HCT116 (cell line): ENCODE measurements around the gene TIMM9. TPM values are rescaled to one million over a fixed set of nuclear protein-coding genes. Genes with fewer than 3 reads are reported as not detected.

ENCODE experiments used
- ATAC-seq: fragments of 200-7000 bp; cut with Tn5 transposase; 2 replicates; pipeline ENCODE4 v1.9.1; 2020; ENCODE audit warnings: mild to moderate bottlenecking, moderate library complexity
- BruUV-seq: library from RNA; stranded (reverse); fragments of 400-500 nt; replicated peaks from 2 replicates; lab custom pipeline; 2021; lab: Mats Ljungman, UMichigan
- CTCF ChIA-PET: fragments of 300-600 bp; sonication (Branson Sonifier 250); formaldehyde crosslinking; loops from one replicate; lab custom pipeline; 2021; ENCODE audit warnings: antibody characterized with exemption; lab: Charles Lee
- POLR2A ChIA-PET: fragments of 300-600, 350-600 bp; sonication (Branson Sonifier 250); formaldehyde crosslinking; loops from one replicate; lab custom pipeline; 2021; ENCODE audit warnings: antibody characterized with exemption; lab: Charles Lee
- RAD21 ChIA-PET, 2 experiments: fragments of 300-600 bp; sonication (Branson Sonifier 250); formaldehyde crosslinking; loops; one replicate each; lab custom pipeline; 2023; ENCODE audit warnings: low total read pairs in 2 of 2; ENCODE audit not compliant: uncharacterized antibody in 2 of 2, unreplicated experiment in 2 of 2, low non-redundant PET in 1 of 2; lab: Charles Lee
- DNase-seq: peaks from one replicate; pipeline ENCODE4 v3.0.0-alpha.2; 2010; ENCODE audit warnings: low read depth, low spot score
- H2AFZ ChIP-seq: fragments of 200-600 bp; shearing (Covaris generic), sonication (generic); 2 replicates; pipeline ENCODE4 v1.6.1; 2017; ENCODE audit warnings: low read depth, mixed run types, mixed read lengths, antibody characterized with exemption, low read length; ENCODE audit not compliant: poor library complexity, severe bottlenecking
- H3K27ac ChIP-seq: 2 replicates; pipeline ENCODE4 v1.5.1; 2012; ENCODE audit warnings: low read depth, low read length
- H3K27me3 ChIP-seq: fragments of 200-600 bp; sonication (generic); 2 replicates; pipeline ENCODE4 v1.6.1; 2016; ENCODE audit warnings: mixed run types, low read length, mixed read lengths; ENCODE audit not compliant: insufficient read depth
- H3K36me3 ChIP-seq, 2 experiments: fragments of 200-500 bp in 1 of 2; fragments of 200-600 bp in 1 of 2; sonication (Bioruptor generic) in 1 of 2; sonication (generic) in 1 of 2; 2 replicates each; pipeline versions ENCODE4 v1.5.1 to v1.6.1; 2014 to 2016; ENCODE audit warnings: low read length in 2 of 2, inconsistent platforms in 1 of 2, mixed read lengths in 1 of 2, mixed run types in 1 of 2; ENCODE audit not compliant: insufficient read depth in 2 of 2, control insufficient read depth in 1 of 2
- H3K4me1 ChIP-seq, 2 experiments: fragments of 200-600 bp in 1 of 2; sonication (generic) in 1 of 2; 2 replicates each; pipeline versions ENCODE4 v1.5.1 to v1.6.1; 2012 to 2017; ENCODE audit warnings: low read length in 2 of 2, inconsistent platforms in 1 of 2, mild to moderate bottlenecking in 1 of 2, mixed read lengths in 1 of 2, mixed run types in 1 of 2, moderate library complexity in 1 of 2; ENCODE audit not compliant: insufficient read depth in 2 of 2, control insufficient read depth in 1 of 2
- H3K4me2 ChIP-seq: fragments of 200-600 bp; sonication (generic); 2 replicates; pipeline ENCODE4 v1.6.1; 2017; ENCODE audit warnings: mixed run types, low read length, mixed read lengths
- H3K4me3 ChIP-seq, 2 experiments: fragments of 200-600 bp in 1 of 2; sonication (generic) in 1 of 2; replicated peaks in 1 of 2; 2 replicates each; pipeline ENCODE4 v1.5.1; 2011 to 2016; ENCODE audit warnings: low read length in 2 of 2, control low read depth in 1 of 2, low read depth in 1 of 2, mild to moderate bottlenecking in 1 of 2, mixed read lengths in 1 of 2, mixed run types in 1 of 2
- H3K79me2 ChIP-seq: fragments of 200-600 bp; sonication (generic); 2 replicates; pipeline ENCODE4 v1.6.1; 2017; ENCODE audit warnings: mild to moderate bottlenecking, mixed run types, low read length, moderate library complexity, mixed read lengths; ENCODE audit not compliant: insufficient read depth
- H3K9ac ChIP-seq: fragments of 200-600 bp; sonication (generic); 2 replicates; pipeline ENCODE4 v1.6.1; 2016; ENCODE audit warnings: low read length, mixed read lengths
- H3K9me2 ChIP-seq: fragments of 200-600 bp; sonication (generic), shearing (Covaris generic); 2 replicates; pipeline ENCODE4 v1.6.1; 2017; ENCODE audit warnings: mixed run types, mild to moderate bottlenecking, moderate library complexity; ENCODE audit not compliant: insufficient read depth
- H3K9me3 ChIP-seq, 2 experiments: fragments of 200-500 bp in 1 of 2; fragments of 200-600 bp in 1 of 2; sonication (Bioruptor generic) in 1 of 2; sonication (generic) in 1 of 2; 2 replicates each; pipeline ENCODE4 v1.6.1; 2014 to 2017; ENCODE audit warnings: low read length in 2 of 2, mixed read lengths in 2 of 2, inconsistent platforms in 1 of 2, low read depth in 1 of 2, mild to moderate bottlenecking in 1 of 2, mixed run types in 1 of 2, moderate library complexity in 1 of 2; ENCODE audit not compliant: control insufficient read depth in 1 of 2, insufficient read depth in 1 of 2
- H4K20me1 ChIP-seq: fragments of 200-600 bp; sonication (generic), shearing (Covaris generic); 2 replicates; pipeline ENCODE4 v1.6.1; 2017; ENCODE audit warnings: mixed run types, mild to moderate bottlenecking, moderate library complexity; ENCODE audit not compliant: insufficient read depth
- ATF3 ChIP-seq: IDR thresholded peaks from 2 replicates; pipeline ENCODE4 v1.6.1; 2012
- CEBPB ChIP-seq: IDR thresholded peaks from 2 replicates; pipeline ENCODE4 v1.6.1; 2012; ENCODE audit warnings: low read depth
- EGR1 ChIP-seq: IDR thresholded peaks from 2 replicates; pipeline ENCODE4 v1.6.1; 2012; ENCODE audit warnings: low read depth
- POLR2A ChIP-seq: IDR thresholded peaks from 2 replicates; pipeline ENCODE4 v1.7.0; 2011; ENCODE audit warnings: borderline replicate concordance; ENCODE audit not compliant: insufficient read depth, insufficient read length; ENCODE audit errors: extremely low read depth
- POLR2AphosphoS5 ChIP-seq: IDR thresholded peaks from 2 replicates; pipeline ENCODE4 v1.6.1; 2011; ENCODE audit warnings: mild to moderate bottlenecking, low read depth, low read length, moderate library complexity
- RAD21 ChIP-seq: IDR thresholded peaks from 2 replicates; pipeline ENCODE4 v1.6.1; 2012; ENCODE audit warnings: low read depth, mild to moderate bottlenecking
- SRF ChIP-seq: IDR thresholded peaks from 2 replicates; pipeline ENCODE4 v1.6.1; 2012; ENCODE audit warnings: low read depth
- YY1 ChIP-seq: IDR thresholded peaks from 2 replicates; pipeline ENCODE4 v1.6.1; 2011; ENCODE audit warnings: low read length, low read depth, moderate library complexity, mild to moderate bottlenecking; ENCODE audit not compliant: insufficient replicate concordance; ENCODE audit errors: extremely low read depth
- intact Hi-C: fragments of 100-400 bp; cut with micrococcal nuclease; formaldehyde crosslinking; loops from 2 replicates; pipeline ENCODE4 v1.10.0; 2022
- total RNA-seq: library from RNA; stranded (reverse); gene quantifications from one replicate; pipeline ENCODE4 v1.2.1, GENCODE V29; 2021; ENCODE audit not compliant: unreplicated experiment
- TF ChIP-seq, protein P1 (sequence below): IDR thresholded peaks from 2 replicates; pipeline ENCODE4 v1.6.1; 2011; ENCODE audit warnings: mild to moderate bottlenecking, low read length, moderate library complexity; ENCODE audit not compliant: insufficient replicate concordance; ENCODE audit errors: extremely low read depth
- TF ChIP-seq, protein P2 (sequence below), 3 experiments: fragments of 200-600 bp in 1 of 3; sonication (generic) in 1 of 3; IDR thresholded peaks in 2 of 3; conservative IDR thresholded peaks in 1 of 3; 2 replicates each; pipeline ENCODE4 v1.5.1; 2012 to 2017; ENCODE audit warnings: low read depth in 2 of 3, low read length in 2 of 3, antibody characterized with exemption in 1 of 3, borderline replicate concordance in 1 of 3, control low read depth in 1 of 3, mild to moderate bottlenecking in 1 of 3, mixed read lengths in 1 of 3, mixed run types in 1 of 3, moderate library complexity in 1 of 3; ENCODE audit not compliant: insufficient read depth in 1 of 3

The TIMM9 gene
- total RNA-seq, 1 experiment from 2014 or later = 40.7 TPM

GRCh38 chr14:58463147-58463546, 35.8 kb upstream of the TIMM9 start (continued):
- TF ChIP-seq, protein P1, sequence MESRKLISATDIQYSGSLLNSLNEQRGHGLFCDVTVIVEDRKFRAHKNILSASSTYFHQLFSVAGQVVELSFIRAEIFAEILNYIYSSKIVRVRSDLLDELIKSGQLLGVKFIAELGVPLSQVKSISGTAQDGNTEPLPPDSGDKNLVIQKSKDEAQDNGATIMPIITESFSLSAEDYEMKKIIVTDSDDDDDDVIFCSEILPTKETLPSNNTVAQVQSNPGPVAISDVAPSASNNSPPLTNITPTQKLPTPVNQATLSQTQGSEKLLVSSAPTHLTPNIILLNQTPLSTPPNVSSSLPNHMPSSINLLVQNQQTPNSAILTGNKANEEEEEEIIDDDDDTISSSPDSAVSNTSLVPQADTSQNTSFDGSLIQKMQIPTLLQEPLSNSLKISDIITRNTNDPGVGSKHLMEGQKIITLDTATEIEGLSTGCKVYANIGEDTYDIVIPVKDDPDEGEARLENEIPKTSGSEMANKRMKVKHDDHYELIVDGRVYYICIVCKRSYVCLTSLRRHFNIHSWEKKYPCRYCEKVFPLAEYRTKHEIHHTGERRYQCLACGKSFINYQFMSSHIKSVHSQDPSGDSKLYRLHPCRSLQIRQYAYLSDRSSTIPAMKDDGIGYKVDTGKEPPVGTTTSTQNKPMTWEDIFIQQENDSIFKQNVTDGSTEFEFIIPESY = no peak
- TF ChIP-seq EGR1 (no peak), RAD21 (no peak), POLR2AphosphoS5 (no peak), ATF3 (no peak), SRF (no peak), YY1 (no peak)
- TF ChIP-seq, protein P2, sequence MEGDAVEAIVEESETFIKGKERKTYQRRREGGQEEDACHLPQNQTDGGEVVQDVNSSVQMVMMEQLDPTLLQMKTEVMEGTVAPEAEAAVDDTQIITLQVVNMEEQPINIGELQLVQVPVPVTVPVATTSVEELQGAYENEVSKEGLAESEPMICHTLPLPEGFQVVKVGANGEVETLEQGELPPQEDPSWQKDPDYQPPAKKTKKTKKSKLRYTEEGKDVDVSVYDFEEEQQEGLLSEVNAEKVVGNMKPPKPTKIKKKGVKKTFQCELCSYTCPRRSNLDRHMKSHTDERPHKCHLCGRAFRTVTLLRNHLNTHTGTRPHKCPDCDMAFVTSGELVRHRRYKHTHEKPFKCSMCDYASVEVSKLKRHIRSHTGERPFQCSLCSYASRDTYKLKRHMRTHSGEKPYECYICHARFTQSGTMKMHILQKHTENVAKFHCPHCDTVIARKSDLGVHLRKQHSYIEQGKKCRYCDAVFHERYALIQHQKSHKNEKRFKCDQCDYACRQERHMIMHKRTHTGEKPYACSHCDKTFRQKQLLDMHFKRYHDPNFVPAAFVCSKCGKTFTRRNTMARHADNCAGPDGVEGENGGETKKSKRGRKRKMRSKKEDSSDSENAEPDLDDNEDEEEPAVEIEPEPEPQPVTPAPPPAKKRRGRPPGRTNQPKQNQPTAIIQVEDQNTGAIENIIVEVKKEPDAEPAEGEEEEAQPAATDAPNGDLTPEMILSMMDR (IDR thresholded peaks at IDR 0.05 in 2 of 3, conservative IDR thresholded peaks at IDR 0.05 in 1 of 3; ENCODE audit: borderline replicate concordance in 1 of 3, insufficient read depth in 1 of 3, low read depth in 2 of 3, low read length in 2 of 3) = no peak

- no peak overlapping the region for H3K4me3 ChIP-seq
- H3K79me2 ChIP-seq = no peaks in the 10 kb centered on the region
- ATAC-seq (no peak), DNase-seq (no peak)
- no peaks in the 10 kb centered on the region for H3K9me3 ChIP-seq
- H3K27me3 ChIP-seq = no peaks in the 10 kb centered on the region
- TF ChIP-seq, protein P2 (IDR thresholded peaks at IDR 0.05 in 2 of 3, conservative IDR thresholded peaks at IDR 0.05 in 1 of 3; ENCODE audit: borderline replicate concordance in 1 of 3, insufficient read depth in 1 of 3, low read depth in 2 of 3, low read length in 2 of 3) = no peak
- no peak for TF ChIP-seq POLR2A
- TF ChIP-seq, protein P1 = no peak
- no peak for TF ChIP-seq CEBPB
- ChIA-PET POLR2A (no interaction called here), RAD21 (no interaction called here), CTCF (no interaction called here)
- intact Hi-C loops = no loop called here
- H3K9me2 ChIP-seq = no peaks in the 10 kb centered on the region
- H3K27ac ChIP-seq = no peak overlapping the region
- no peak overlapping the region for H2AFZ ChIP-seq
- H3K9ac ChIP-seq = no peak overlapping the region
- peaks cover 0 to 2% of the 10 kb centered on the region in 2 experiments; a peak in 1 of 4 replicates for H3K36me3 ChIP-seq
- H3K4me1 ChIP-seq = no peaks in the 10 kb centered on the region
- H3K4me2 ChIP-seq = no peak overlapping the region
- BruUV-seq = no TSS peak
- H4K20me1 ChIP-seq = no peaks in the 10 kb centered on the region
Measured at GRCh38 chr14:58460772-58461171, 33.4 kb upstream of the TIMM9 start.
